Activated CD4-positive, alpha-beta memory T cell treated with anti-CD3 and anti-CD28 coated beads for 36 hours (primary cell): Measurements from ENCODE around the gene PIERCE2. TPM values are rescaled to one million over a fixed set of nuclear protein-coding genes. Genes with fewer than 3 reads are reported as not detected.

ENCODE experiments used
- CTCF ChIA-PET: fragments of 350-600 bp; sonication (Branson Sonifier 250); formaldehyde crosslinking; loops from one replicate; lab custom pipeline; 2021; ENCODE audit warnings: antibody characterized with exemption, inconsistent platforms; lab: Charles Lee
- POLR2A ChIA-PET: fragments of 350-600 bp; sonication (Branson Sonifier 250); formaldehyde crosslinking; loops from one replicate; lab custom pipeline; 2021; ENCODE audit warnings: antibody characterized with exemption; lab: Charles Lee
- DNase-seq: peaks from one replicate; pipeline ENCODE4 v3.0.0-alpha.2; 2020
- H3K27ac Mint-ChIP-seq: one replicate; pipeline ENCODE4 v1.8.0; 2021; ENCODE audit warnings: mixed read lengths
- H3K27me3 Mint-ChIP-seq: one replicate; pipeline ENCODE4 v1.8.0; 2021; ENCODE audit warnings: mixed read lengths
- H3K36me3 Mint-ChIP-seq: one replicate; pipeline ENCODE4 v1.8.0; 2021; ENCODE audit warnings: mixed read lengths
- H3K4me1 Mint-ChIP-seq: one replicate; pipeline ENCODE4 v1.8.0; 2021; ENCODE audit warnings: low read depth, mixed read lengths
- H3K4me3 Mint-ChIP-seq: one replicate; pipeline ENCODE4 v1.8.0; 2021; ENCODE audit warnings: mild to moderate bottlenecking, mixed read lengths
- H3K9me3 Mint-ChIP-seq: one replicate; pipeline ENCODE4 v1.8.0; 2021; ENCODE audit warnings: mixed read lengths
- intact Hi-C: fragments of 100-400 bp; cut with micrococcal nuclease; formaldehyde crosslinking; loops from one replicate; pipeline ENCODE4 v1.15.1; 2023
- total RNA-seq, 2 experiments: library from RNA; stranded (reverse); gene quantifications; one replicate each; pipeline ENCODE4 v1.2.3, GENCODE V29; 2021

The PIERCE2 gene
- total RNA-seq = under 1 TPM in 1 of 2 experiments, not detected in 1; 0.34 TPM

- Mint-ChIP-seq H3K36me3 (no peaks in the 10 kb centered on the region), H3K27me3 (no peaks in the 10 kb centered on the region), H3K4me1 (peaks cover 21% of the 10 kb centered on the region), H3K9me3 (no peaks in the 10 kb centered on the region), H3K4me3 (peak within 1 kb of the TSS; percentile 87), H3K27ac (peak within 1 kb of the TSS; percentile 80)
- DNase-seq = peak; percentile 93
- ChIA-PET POLR2A (interaction anchor here (0.6 to 2.4 kb wide), 8 partner anchors 19 to 844 kb away, joined by 3 to 10 read pairs (median 3); partner anchors contain the start of genes PIGB, PIGBOS1 and RSL24D1), CTCF (interaction anchor here (0.5 to 2.7 kb wide), 13 partner anchors 11 to 240 kb away, joined by 3 to 22 read pairs (median 4); partner anchors contain the start of genes PIGB and PIGBOS1)
- intact Hi-C loops = loop anchor here (1.0 to 10.0 kb wide), 6 partner anchors 27 to 637 kb away; partner anchors contain the start of gene RAB27A
Measured at GRCh38 chr15:55408012-55408928, at the start of gene PIERCE2, which contains the start of gene CCPG1. TSS of gene PIERCE2 (plus strand) at chr15:55408495. CDS start at chr15:55408769, 274 bp downstream. TSS of gene CCPG1 (minus strand) at chr15:55408359. CDS start at chr15:55389424, 18,935 bp downstream.

- intact Hi-C loops = no loop called here
- Mint-ChIP-seq H3K27ac (no peak overlapping the region), H3K4me1 (peaks cover 2% of the 10 kb centered on the region), H3K36me3 (peaks cover 15% of the 10 kb centered on the region), H3K4me3 (no peak overlapping the region), H3K27me3 (no peaks in the 10 kb centered on the region), H3K9me3 (no peaks in the 10 kb centered on the region)
- DNase-seq = no peak
- POLR2A ChIA-PET = no interaction called here
- CTCF ChIA-PET = no interaction called here
Measured at GRCh38 chr15:55360256-55360655, 48.0 kb upstream of the PIERCE2 start.

GRCh38 chr15:55361048-55361447 is 47.2 kb upstream of the PIERCE2 start:
- POLR2A ChIA-PET = interaction anchor here (0.7 kb wide), 1 partner anchor 47 kb away, joined by 3 read pairs; the partner anchor contains the start of genes CCPG1 and PIERCE2
- peaks cover 12% of the 10 kb centered on the region for H3K36me3 Mint-ChIP-seq

GRCh38 chr15:55362641-55363040 is 45.7 kb upstream of the PIERCE2 start:
- POLR2A ChIA-PET = no interaction called here
- Mint-ChIP-seq H3K9me3 (no peaks in the 10 kb centered on the region), H3K27me3 (no peaks in the 10 kb centered on the region), H3K4me1 (peaks cover 2% of the 10 kb centered on the region), H3K4me3 (no peak overlapping the region), H3K27ac (no peak overlapping the region), H3K36me3 (peaks cover 5% of the 10 kb centered on the region)
- intact Hi-C loops = no loop called here
- CTCF ChIA-PET = no interaction called here
- DNase-seq = no peak

More at GRCh38 chr15:55361048-55361447, 47.2 kb upstream of the PIERCE2 start:
- Mint-ChIP-seq H3K9me3 (no peaks in the 10 kb centered on the region), H3K4me3 (no peak overlapping the region), H3K27ac (no peak overlapping the region), H3K27me3 (no peaks in the 10 kb centered on the region), H3K4me1 (peaks cover 2% of the 10 kb centered on the region)
- DNase-seq = no peak
- CTCF ChIA-PET = no interaction called here
- intact Hi-C loops = no loop called here

GRCh38 chr15:55366981-55367380 is 41.3 kb upstream of the PIERCE2 start:
- intact Hi-C loops = no loop called here
- ChIA-PET POLR2A (no interaction called here), CTCF (no interaction called here)
- Mint-ChIP-seq H3K36me3 (peaks cover 6% of the 10 kb centered on the region), H3K27ac (no peak overlapping the region), H3K4me1 (no peaks in the 10 kb centered on the region), H3K27me3 (no peaks in the 10 kb centered on the region), H3K4me3 (no peak overlapping the region), H3K9me3 (no peaks in the 10 kb centered on the region)
- DNase-seq = no peak

- DNase-seq = no peak
- H3K27me3 Mint-ChIP-seq = no peaks in the 10 kb centered on the region
- H3K9me3 Mint-ChIP-seq = no peaks in the 10 kb centered on the region
- peaks cover 10% of the 10 kb centered on the region for H3K4me1 Mint-ChIP-seq
- ChIA-PET POLR2A (no interaction called here), CTCF (interaction anchor here (1.2 to 2.2 kb wide), 2 partner anchors 35 to 66 kb away, joined by 3 to 6 read pairs; partner anchors contain the start of genes CCPG1 and PIERCE2)
- intact Hi-C loops = no loop called here
- peaks cover 6% of the 10 kb centered on the region for H3K36me3 Mint-ChIP-seq
- H3K27ac Mint-ChIP-seq = peak overlapping the region; percentile 23
- no peak overlapping the region for H3K4me3 Mint-ChIP-seq
Measured at GRCh38 chr15:55372701-55373440, 35.4 kb upstream of the PIERCE2 start.

- no peak for DNase-seq
- intact Hi-C loops = no loop called here
- no peaks in the 10 kb centered on the region for H3K9me3 Mint-ChIP-seq
- H3K27ac Mint-ChIP-seq = no peak overlapping the region
- ChIA-PET CTCF (no interaction called here), POLR2A (no interaction called here)
- H3K4me3 Mint-ChIP-seq = no peak overlapping the region
- H3K4me1 Mint-ChIP-seq = no peaks in the 10 kb centered on the region
- H3K27me3 Mint-ChIP-seq = no peaks in the 10 kb centered on the region
- H3K36me3 Mint-ChIP-seq = peaks cover 19% of the 10 kb centered on the region
Measured at GRCh38 chr15:55379095-55379494, 29.2 kb upstream of the PIERCE2 start.

- ChIA-PET CTCF (interaction anchor here (0.7 kb wide), 1 partner anchor 164 kb away, joined by 3 read pairs; no protein-coding TSS in a partner anchor), POLR2A (no interaction called here)
- no peak for DNase-seq
- H3K27ac Mint-ChIP-seq = no peak overlapping the region
- H3K27me3 Mint-ChIP-seq = no peaks in the 10 kb centered on the region
- intact Hi-C loops = no loop called here
- no peaks in the 10 kb centered on the region for H3K9me3 Mint-ChIP-seq
- H3K4me1 Mint-ChIP-seq = no peaks in the 10 kb centered on the region
- H3K4me3 Mint-ChIP-seq = no peak overlapping the region
- peaks cover 19% of the 10 kb centered on the region for H3K36me3 Mint-ChIP-seq
Measured at GRCh38 chr15:55381595-55381994, 26.7 kb upstream of the PIERCE2 start.

- CTCF ChIA-PET = no interaction called here
- Mint-ChIP-seq H3K4me3 (no peak overlapping the region), H3K36me3 (peaks cover 23% of the 10 kb centered on the region), H3K9me3 (no peaks in the 10 kb centered on the region), H3K27me3 (no peaks in the 10 kb centered on the region), H3K27ac (no peak overlapping the region), H3K4me1 (no peaks in the 10 kb centered on the region)
- POLR2A ChIA-PET = no interaction called here
- intact Hi-C loops = no loop called here
- DNase-seq = no peak
Measured at GRCh38 chr15:55383687-55384086, 24.6 kb upstream of the PIERCE2 start.

GRCh38 chr15:55387027-55387426 is 21.3 kb upstream of the PIERCE2 start:
- peaks cover 21% of the 10 kb centered on the region for H3K36me3 Mint-ChIP-seq
- no peaks in the 10 kb centered on the region for H3K9me3 Mint-ChIP-seq
- H3K4me3 Mint-ChIP-seq = no peak overlapping the region
- H3K27ac Mint-ChIP-seq = no peak overlapping the region
- POLR2A ChIA-PET = no interaction called here
- CTCF ChIA-PET = no interaction called here
- intact Hi-C loops = no loop called here
- DNase-seq = no peak
- H3K27me3 Mint-ChIP-seq = no peaks in the 10 kb centered on the region
- peaks cover 8% of the 10 kb centered on the region for H3K4me1 Mint-ChIP-seq

- ChIA-PET CTCF (no interaction called here), POLR2A (interaction anchor here (1.0 kb wide), 1 partner anchor 18 kb away, joined by 3 read pairs; no protein-coding TSS in a partner anchor)
- intact Hi-C loops = no loop called here
- Mint-ChIP-seq H3K27ac (no peak overlapping the region), H3K9me3 (no peaks in the 10 kb centered on the region), H3K4me3 (no peak overlapping the region), H3K36me3 (peaks cover 7% of the 10 kb centered on the region), H3K27me3 (no peaks in the 10 kb centered on the region), H3K4me1 (peaks cover 8% of the 10 kb centered on the region)
- DNase-seq = no peak
Measured at GRCh38 chr15:55389264-55389607, 19.1 kb upstream of the PIERCE2 start.

GRCh38 chr15:55394694-55395093 is 13.6 kb upstream of the PIERCE2 start:
- Mint-ChIP-seq H3K27me3 (no peaks in the 10 kb centered on the region), H3K9me3 (peaks cover 5% of the 10 kb centered on the region), H3K4me1 (peaks cover 8% of the 10 kb centered on the region), H3K36me3 (peaks cover 28% of the 10 kb centered on the region), H3K4me3 (no peak overlapping the region), H3K27ac (no peak overlapping the region)
- CTCF ChIA-PET = interaction anchor here (0.9 kb wide), 1 partner anchor 13 kb away, joined by 7 read pairs; the partner anchor contains the start of genes CCPG1 and PIERCE2
- intact Hi-C loops = no loop called here
- no peak for DNase-seq
- POLR2A ChIA-PET = no interaction called here
